K562 (cell line): ENCODE data around the gene UBL5. TPM values are rescaled to one million over a fixed set of nuclear protein-coding genes. Genes with fewer than 3 reads are reported as not detected.

Source experiments
- ATAC-seq: fragments of 200-7000 bp; cut with Tn5 transposase; 3 replicates; pipeline ENCODE4 v1.9.1; 2020; ENCODE audit warnings: moderate library complexity
- BruUV-seq: library from RNA; stranded (reverse); fragments of 400-500 nt; replicated peaks from 2 replicates; lab custom pipeline; 2021; lab: Mats Ljungman, UMichigan
- CTCF ChIA-PET: fragments of 300-600 bp; formaldehyde crosslinking; extraction: SDS; loops from one replicate; lab custom pipeline; 2021; ENCODE audit warnings: low intra/inter-chr PET ratio; lab: Yijun Ruan, JAX
- POLR2A ChIA-PET: fragments of 300-600, 350-650 bp; sonication (Branson Sonifier 250); formaldehyde crosslinking; extraction: SDS; loops from one replicate; lab custom pipeline; 2021; ENCODE audit warnings: antibody characterized with exemption, inconsistent platforms; lab: Yijun Ruan, JAX
- DNase-seq, 4 experiments: peaks; one replicate each; pipeline versions ENCODE4 v3.0.0 to v3.0.0-alpha.2; 2011 to 2018; ENCODE audit warnings: low spot score in 3 of 4, mixed read lengths in 3 of 4; ENCODE audit errors: extremely low read depth in 1 of 4
- FAIRE-seq: peaks from 2 replicates; lab custom pipeline; 2011; peaks lifted over from hg19 to GRCh38; lab: Jason Lieb, UNC
- H2AFZ ChIP-seq: 2 replicates; pipeline ENCODE4 v1.6.0; 2011; ENCODE audit warnings: low read depth, low read length, control low read depth, inconsistent platforms
- H3K27ac ChIP-seq: fragments of 200-600 bp; 3 replicates; pipeline ENCODE4 v1.8.0; 2011; ENCODE audit warnings: low read depth, mild to moderate bottlenecking, control low read depth, inconsistent platforms, low read length, moderate library complexity, mixed read lengths; ENCODE audit errors: extremely low read depth
- H3K27me3 ChIP-seq, 2 experiments: fragments of 300-600 bp in 1 of 2; 2 replicates in 1 of 2; 3 replicates in 1 of 2; pipeline versions ENCODE4 v1.6.0 to v1.8.0; 2011; ENCODE audit warnings: inconsistent platforms in 2 of 2, low read length in 2 of 2, mild to moderate bottlenecking in 1 of 2, mixed read lengths in 1 of 2, moderate library complexity in 1 of 2; ENCODE audit not compliant: control insufficient read depth in 2 of 2, insufficient read depth in 2 of 2
- H3K36me3 ChIP-seq: fragments of 300-600 bp; 3 replicates; pipeline ENCODE4 v1.8.0; 2011; ENCODE audit warnings: mild to moderate bottlenecking, low read length, inconsistent platforms; ENCODE audit not compliant: control insufficient read depth, insufficient read depth
- H3K4me1 ChIP-seq, 2 experiments: fragments of 200-600 bp in 1 of 2; replicated peaks in 1 of 2; 2 replicates in 1 of 2; 3 replicates in 1 of 2; pipeline versions ENCODE4 v1.5.1 to v1.8.0; 2011; ENCODE audit warnings: inconsistent platforms in 2 of 2, low read length in 2 of 2, mild to moderate bottlenecking in 1 of 2, mixed read lengths in 1 of 2, moderate library complexity in 1 of 2; ENCODE audit not compliant: control insufficient read depth in 2 of 2, insufficient read depth in 2 of 2
- H3K4me2 ChIP-seq: 2 replicates; pipeline ENCODE4 v1.6.1; 2011; ENCODE audit warnings: low read length, control low read depth, inconsistent platforms, mixed read lengths; ENCODE audit not compliant: insufficient read depth
- H3K4me3 ChIP-seq: fragments of 200-600 bp; sonication (generic), shearing (Covaris generic); 2 replicates; pipeline ENCODE4 v1.5.1; 2016; ENCODE audit warnings: control low read depth, inconsistent platforms
- H3K79me2 ChIP-seq: fragments of 200-600 bp; 3 replicates; pipeline ENCODE4 v1.8.0; 2011; ENCODE audit warnings: low read length, inconsistent platforms; ENCODE audit not compliant: control insufficient read depth, insufficient read depth
- H3K9ac ChIP-seq, 2 experiments: 2 replicates each; pipeline versions ENCODE4 v1.6.0 to v1.6.1; 2011; ENCODE audit warnings: low read depth in 2 of 2, low read length in 2 of 2, control low read depth in 1 of 2, inconsistent platforms in 1 of 2, mild to moderate bottlenecking in 1 of 2, mixed read lengths in 1 of 2; ENCODE audit not compliant: insufficient read depth in 1 of 2
- H3K9me1 ChIP-seq: one replicate; pipeline ENCODE4 v1.6.0; 2011; ENCODE audit warnings: inconsistent platforms, mild to moderate bottlenecking, low read length, moderate library complexity; ENCODE audit not compliant: control insufficient read depth, insufficient read depth
- H3K9me3 ChIP-seq: replicated peaks from 2 replicates; pipeline ENCODE4 v1.5.1; 2011; ENCODE audit warnings: low read depth, low read length, inconsistent platforms; ENCODE audit not compliant: control insufficient read depth, insufficient read depth
- H4K20me1 ChIP-seq: replicated peaks from 2 replicates; pipeline ENCODE4 v1.6.1; 2011; ENCODE audit warnings: low read length, inconsistent platforms, mixed read lengths; ENCODE audit not compliant: control insufficient read depth, insufficient read depth
- IRF1 ChIP-seq: sonication (generic); formaldehyde crosslinking; IDR thresholded peaks from 2 replicates; pipeline ENCODE4 v1.8.0; 2022; ENCODE audit warnings: missing genetic modification reagents, mild to moderate bottlenecking, borderline replicate concordance
- LCOR ChIP-seq: sonication (generic); formaldehyde crosslinking; IDR thresholded peaks from 2 replicates; pipeline ENCODE4 v1.8.0; 2022; ENCODE audit warnings: mild to moderate bottlenecking, missing genetic modification reagents
- POLR2A ChIP-seq: fragments of 450-650 bp; conservative IDR thresholded peaks from 2 replicates; pipeline ENCODE4 v1.6.1; 2016
- USF2 ChIP-seq: sonication (generic); formaldehyde crosslinking; IDR thresholded peaks from 2 replicates; pipeline ENCODE4 v1.5.0; 2020; ENCODE audit warnings: missing genetic modification reagents
- ZFP1 ChIP-seq: fragments of 450-650 bp; formaldehyde crosslinking; IDR thresholded peaks from 2 replicates; pipeline ENCODE4 v1.4.0; 2020; ENCODE audit warnings: mild to moderate bottlenecking, mixed read lengths
- ZNF354B ChIP-seq: fragments of 250-450 bp; sonication (Bioruptor Pico); IDR thresholded peaks from 2 replicates; pipeline ENCODE4 v1.4.0; 2020
- WGBS: fragments of 100-300 bp; shearing (Covaris generic); methylation state at CpG from one replicate; pipeline ENCODE4 v1.1.6; 2016; ENCODE audit warnings: low coverage, mixed read lengths; ENCODE audit not compliant: insufficient coverage; ENCODE audit errors: missing lambda C conversion rate; 5-methylcytosine and 5-hydroxymethylcytosine counted together
- in situ Hi-C: fragments of 300-500 bp; cut with MboI; formaldehyde crosslinking; loops from 4 replicates; pipeline ENCODE4 v1.15.0; 2018; ENCODE audit warnings: inconsistent platforms, mixed read lengths
- intact Hi-C: fragments of 100-400 bp; cut with micrococcal nuclease; formaldehyde crosslinking; loops from 2 replicates; pipeline ENCODE4 v1.14.2; 2022
- polyA plus RNA-seq, 8 experiments: library from polyadenylated mRNA; depleted of rRNA in 4 of 8; stranded (reverse) in 5 of 8; unstranded in 3 of 8; fragments of >200 nt; fragmentation: Nextera tagmentation in 2 of 8; fragmentation: Illumina TruSeq in 1 of 8; extraction: Ambion mirVana in 2 of 8; extraction: Trizol in 1 of 8; gene quantifications; 2 replicates each; pipeline versions ENCODE4 v1.2.1 to v1.2.3, GENCODE V29; 2011 to 2014; ENCODE audit warnings: inconsistent platforms in 1 of 8, missing spikeins in 1 of 8
- total RNA-seq, 7 experiments: library from RNA; depleted of rRNA in 6 of 7; stranded (reverse); fragments of >200 nt in 6 of 7; fragmentation: Illumina TruSeq in 2 of 7; extraction: Trizol in 2 of 7; gene quantifications; 2 replicates each; pipeline versions ENCODE4 v1.2.1 to v1.2.3, GENCODE V29; 2011 to 2021; ENCODE audit warnings: low replicate concordance in 1 of 7
- TF ChIP-seq, protein P1 (sequence below): IDR thresholded peaks from 2 replicates; pipeline ENCODE4 v1.6.1; 2016; ENCODE audit warnings: missing genetic modification characterization, missing compliant biosample characterization

Gene UBL5
- total and polyA plus RNA-seq, 9 of the 15 experiments (the other 6 are each of a cell fraction or from before 2014, with no cell fraction given): 410 to 1,266 (median 613) TPM

DNA sequence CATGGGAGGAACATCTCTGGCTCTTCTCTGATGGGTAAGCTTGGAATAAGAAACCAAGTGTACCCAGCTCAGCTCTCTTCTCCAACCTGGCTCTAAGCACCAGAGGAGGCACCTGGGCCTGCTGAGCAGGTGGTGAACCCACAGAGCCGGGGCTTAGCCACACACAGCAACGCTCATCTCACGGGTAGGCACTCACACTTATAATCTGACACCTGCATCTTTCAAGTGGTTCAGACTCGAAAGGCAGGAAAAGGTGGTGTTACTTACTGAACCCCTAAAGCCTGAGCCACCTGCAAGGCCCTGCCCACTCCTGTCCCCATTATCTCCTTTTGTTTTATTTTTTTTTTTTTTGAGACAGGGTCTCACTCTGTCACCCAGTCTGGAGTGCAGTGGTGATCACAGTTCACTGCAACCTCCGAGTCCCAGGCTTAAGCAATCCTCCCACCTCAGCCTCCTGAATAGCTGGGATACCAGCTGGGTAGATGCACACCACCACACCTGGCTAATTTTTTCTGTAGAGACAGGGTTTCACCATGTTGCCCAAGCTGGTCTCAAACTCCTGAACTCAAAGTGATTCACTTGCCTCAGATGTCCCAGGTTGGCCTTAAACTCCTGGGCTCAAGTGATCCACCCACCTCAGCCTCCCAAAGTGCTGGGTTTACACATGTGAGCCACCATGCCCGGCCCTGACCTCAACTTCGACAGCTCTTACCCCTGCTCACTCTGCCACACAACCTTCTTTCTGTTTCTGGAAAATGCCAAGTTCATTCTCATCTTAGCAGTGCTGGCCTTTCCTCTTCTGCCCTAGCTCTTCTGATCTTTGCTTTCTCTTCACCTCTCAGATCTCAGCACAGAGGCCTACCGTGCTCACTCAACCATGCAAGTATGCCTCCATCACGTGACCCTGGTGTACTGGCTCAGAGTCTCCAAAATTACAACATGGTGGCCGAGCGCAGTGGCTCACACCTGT lies 18.6 kb upstream of the UBL5 start:
- ATAC-seq (no peak; the same call in none of the 3 replicates), FAIRE-seq (no peak), DNase-seq (no peak)
- POLR2A ChIA-PET: interaction anchor here (0.6 to 2.6 kb wide), 4 partner anchors 10 to 268 kb away, joined by 3 to 8 read pairs (median 4); partner anchors contain the start of gene FBXL12
- Histone ChIP-seq H3K79me2 (no peaks in the 10 kb centered on the region), H3K9me1 (no peaks in the 10 kb centered on the region), H3K27me3 (no peaks in the 10 kb centered on the region), H3K9ac (0 out of 4 replicates have a peak overlapping the region, but pooled peaks of 1 of the 2 experiments have one; percentile 13), H3K4me1 (peaks cover 0 to 5% of the 10 kb centered on the region in 2 experiments; a peak in 1 of 5 replicates), H2AFZ (no peak overlapping the region), H3K27ac (no peak overlapping the region), H3K4me2 (no peak overlapping the region), H4K20me1 (no peaks in the 10 kb centered on the region), H3K9me3 (no peaks in the 10 kb centered on the region), H3K4me3 (no peak overlapping the region), H3K36me3 (peaks cover 45% of the 10 kb centered on the region; the same call in 2 of the 3 replicates)
- 87% methylated on average over 11 of the region's 11 CpGs for WGBS
- CTCF ChIA-PET: no interaction called here
- in situ Hi-C loops (no loop called here), intact Hi-C loops (no loop called here)
- TF ChIP-seq, protein P1, sequence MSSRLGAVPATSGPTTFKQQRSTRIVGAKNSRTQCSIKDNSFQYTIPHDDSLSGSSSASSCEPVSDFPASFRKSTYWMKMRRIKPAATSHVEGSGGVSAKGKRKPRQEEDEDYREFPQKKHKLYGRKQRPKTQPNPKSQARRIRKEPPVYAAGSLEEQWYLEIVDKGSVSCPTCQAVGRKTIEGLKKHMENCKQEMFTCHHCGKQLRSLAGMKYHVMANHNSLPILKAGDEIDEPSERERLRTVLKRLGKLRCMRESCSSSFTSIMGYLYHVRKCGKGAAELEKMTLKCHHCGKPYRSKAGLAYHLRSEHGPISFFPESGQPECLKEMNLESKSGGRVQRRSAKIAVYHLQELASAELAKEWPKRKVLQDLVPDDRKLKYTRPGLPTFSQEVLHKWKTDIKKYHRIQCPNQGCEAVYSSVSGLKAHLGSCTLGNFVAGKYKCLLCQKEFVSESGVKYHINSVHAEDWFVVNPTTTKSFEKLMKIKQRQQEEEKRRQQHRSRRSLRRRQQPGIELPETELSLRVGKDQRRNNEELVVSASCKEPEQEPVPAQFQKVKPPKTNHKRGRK: no peak
- TF ChIP-seq ZFP1 (CRISPR knock-in tag) (no peak), LCOR (no peak), USF2 (CRISPR knock-in tag) (0 out of 2 replicates have a peak, but pooled peaks have one; percentile 8), POLR2A (peak; percentile 53; the same call in 1 of the 2 replicates), IRF1 (CRISPR knock-in tag) (no peak), ZNF354B (no peak)
- BruUV-seq: no TSS peak
